GM19324 (cell line): Measurements from ENCODE around the gene UQCC2.

ENCODE experiments used
- ATAC-seq: cut with Tn5 transposase; IDR thresholded peaks from one replicate; pipeline ENCODE4 v1.9.1; 2021; ENCODE audit warnings: mild to moderate bottlenecking, moderate library complexity; ENCODE audit not compliant: unreplicated experiment, low FRiP score

Gene UQCC2

DNA sequence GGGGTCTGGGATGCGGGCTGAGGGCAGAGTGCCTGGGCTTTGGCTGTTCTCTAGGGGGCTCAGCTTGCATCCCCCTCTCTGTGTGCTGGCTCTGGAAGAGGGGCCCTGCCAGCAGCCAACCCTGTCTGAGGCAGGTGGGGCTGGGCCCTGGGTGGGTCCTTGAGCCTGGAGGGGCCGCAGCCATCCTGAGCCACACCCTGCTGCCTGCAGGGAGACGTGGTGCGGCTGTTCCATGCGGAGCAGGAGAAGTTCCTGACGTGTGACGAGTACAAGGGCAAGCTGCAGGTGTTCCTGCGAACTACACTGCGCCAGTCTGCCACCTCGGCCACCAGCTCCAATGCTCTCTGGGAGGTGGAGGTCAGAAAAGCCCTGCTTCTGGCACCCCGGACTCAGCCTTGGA lies 49.2 kb downstream of the UQCC2 start:
- ATAC-seq, result no peak

DNA sequence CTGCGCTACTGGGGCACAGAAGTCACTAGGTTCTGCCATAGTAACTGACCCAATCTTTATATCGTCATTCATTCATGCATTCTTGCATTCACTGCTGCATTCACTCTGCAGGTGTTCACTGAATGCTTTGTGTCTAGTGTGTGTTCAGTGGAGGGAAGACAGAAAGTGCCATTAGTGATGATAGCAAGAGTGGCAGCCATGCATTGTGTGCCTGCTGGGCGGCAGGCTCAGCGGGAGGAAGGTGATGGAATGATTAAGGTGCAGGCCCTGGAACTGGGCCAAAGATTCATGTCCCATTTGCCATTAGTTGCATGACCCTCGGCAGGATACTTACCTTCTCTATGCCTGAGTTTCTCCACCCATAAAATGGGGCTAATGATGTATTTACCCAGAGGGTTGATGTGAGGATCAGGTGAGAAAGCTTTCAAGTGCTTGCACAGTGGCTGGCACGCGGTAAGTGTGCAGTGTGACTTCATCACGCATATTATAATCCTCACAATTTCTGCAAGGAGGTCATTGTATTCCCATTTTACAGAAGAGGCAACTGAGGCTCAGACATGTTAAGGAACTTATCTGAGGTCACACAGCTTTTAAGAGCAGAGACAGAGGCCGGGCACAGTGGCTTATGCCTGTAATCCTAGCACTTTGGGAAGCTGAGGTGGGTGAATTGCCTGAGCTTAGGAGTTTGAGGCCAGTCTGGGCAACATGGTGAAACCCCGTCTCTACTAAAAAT lies 50.2 kb downstream of the UQCC2 start:
- no peak for ATAC-seq

DNA sequence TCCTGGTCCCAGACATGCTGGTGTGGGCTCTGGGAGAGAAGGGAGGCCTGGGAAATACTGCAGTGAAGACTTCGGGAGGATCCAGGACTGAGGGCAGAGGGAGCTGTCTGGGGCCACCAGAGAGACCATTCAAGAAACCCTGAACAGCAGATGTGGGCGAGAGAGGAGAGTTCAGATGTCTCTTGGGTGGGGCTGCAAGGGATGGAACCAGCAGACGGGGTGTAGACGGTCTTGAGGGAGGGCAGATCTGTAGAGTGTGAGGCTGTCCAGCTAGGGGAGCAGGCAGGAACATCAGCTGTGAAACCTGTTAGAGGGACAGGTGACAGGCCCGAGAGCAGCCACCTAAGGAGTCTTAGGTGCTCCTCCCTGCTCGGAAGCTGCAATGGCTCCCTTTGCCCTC lies 51.5 kb downstream of the UQCC2 start:
- ATAC-seq, result no peak

DNA sequence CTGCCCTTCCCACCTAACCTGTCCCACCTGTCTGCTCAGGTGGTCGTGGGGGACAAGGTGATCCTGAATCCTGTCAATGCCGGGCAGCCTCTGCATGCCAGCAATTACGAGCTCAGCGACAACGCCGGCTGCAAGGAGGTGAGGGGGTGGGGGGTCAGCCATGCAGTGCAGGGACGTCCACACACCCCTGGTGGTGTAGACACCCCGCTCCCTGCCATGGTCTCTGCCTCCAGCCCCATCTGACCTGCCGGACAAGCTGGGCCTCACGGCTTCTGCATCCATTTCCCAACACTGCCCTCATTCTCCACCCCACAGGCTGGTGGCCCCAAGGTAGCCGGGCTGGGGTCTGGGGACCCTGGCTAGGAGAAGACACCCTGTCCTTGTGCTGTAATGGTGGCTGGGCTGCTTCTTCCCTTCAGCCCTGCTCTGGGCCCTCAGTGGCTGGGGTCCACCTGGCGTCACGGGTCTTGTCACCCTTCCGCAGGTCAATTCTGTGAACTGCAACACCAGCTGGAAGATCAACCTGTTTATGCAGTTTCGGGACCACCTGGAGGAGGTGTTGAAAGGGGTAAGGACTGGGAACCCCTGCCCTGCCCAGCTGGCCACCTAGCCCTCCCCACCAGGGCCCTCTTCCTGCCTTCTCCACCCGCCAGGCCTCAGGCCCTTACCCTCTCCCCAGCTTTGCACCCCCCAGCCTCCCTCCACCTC lies 52.4 kb downstream of the UQCC2 start:
- ATAC-seq, result no peak

DNA sequence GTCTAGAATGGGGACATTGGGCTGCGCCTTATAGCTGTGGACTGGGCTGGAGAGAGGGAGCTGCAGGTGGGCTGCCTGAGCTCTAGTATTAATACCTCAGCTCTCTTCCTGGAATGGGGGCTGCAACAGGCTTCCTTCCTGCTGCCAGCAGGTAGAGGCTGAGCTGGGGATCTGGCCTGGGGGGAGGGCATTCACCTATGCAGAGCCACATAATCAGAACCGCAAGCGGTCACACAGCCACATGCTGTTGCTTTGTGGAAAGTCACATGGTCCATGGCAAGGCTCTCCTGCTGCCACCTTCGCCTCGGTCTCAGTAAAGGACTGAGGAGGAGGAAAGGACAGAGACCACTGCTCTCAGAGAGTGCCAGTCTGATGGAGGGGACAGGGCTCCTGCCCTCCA lies 54.7 kb downstream of the UQCC2 start:
- ATAC-seq, result no peak

DNA sequence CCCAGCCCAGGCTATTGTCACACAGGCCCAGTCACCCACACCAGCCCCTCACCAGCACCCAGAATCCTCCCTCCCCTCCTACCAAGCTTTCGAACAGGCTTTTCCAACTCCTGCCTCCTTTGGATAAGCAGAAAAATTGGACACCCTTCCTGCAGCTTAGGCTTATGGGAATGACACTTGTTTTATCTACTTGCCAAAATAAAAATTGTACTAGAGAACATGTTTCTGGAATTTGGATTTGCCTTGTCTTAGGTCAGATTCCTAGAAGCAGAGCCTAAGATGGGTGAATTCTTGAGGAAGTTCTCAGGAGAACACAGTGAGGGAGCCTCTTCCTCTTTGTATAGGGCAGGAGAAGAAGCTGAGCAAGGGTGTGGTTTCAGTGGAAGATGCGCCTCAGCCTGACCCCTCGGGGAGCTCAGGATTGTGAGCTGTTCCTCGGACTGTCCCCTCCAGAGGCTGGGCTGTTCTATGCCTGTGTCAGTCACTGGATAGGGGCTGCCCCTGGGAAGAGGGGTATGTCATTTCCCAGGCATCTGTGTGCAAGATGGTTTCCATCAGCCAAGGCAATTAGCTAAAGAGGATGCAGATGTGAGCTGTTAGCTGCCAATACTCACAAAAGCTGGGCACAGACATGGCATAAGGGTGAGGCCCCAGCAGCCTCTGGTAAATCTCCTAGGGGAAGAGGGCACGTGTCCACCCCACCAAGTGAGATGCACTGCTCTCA lies 56.5 kb downstream of the UQCC2 start:
- no peak for ATAC-seq

DNA sequence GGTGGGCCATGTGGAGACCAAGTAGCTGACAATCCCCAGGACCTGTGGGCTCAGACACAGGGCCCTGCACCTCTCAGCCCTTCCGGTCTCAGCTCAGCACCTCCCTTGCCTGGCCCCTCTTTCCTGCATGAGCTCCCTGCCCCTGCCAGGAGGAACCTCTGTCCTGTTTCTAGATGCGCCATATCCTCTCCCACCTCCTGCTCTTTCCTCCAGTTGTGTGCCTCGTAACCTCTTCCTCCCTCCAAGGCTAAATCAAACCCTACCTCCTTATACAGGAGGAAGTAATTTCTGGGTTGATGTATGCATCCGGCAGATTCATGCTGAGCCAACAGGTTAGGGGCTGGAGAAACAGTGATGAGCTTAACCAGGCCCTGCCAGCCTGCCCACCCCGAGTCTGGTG lies 59.5 kb downstream of the UQCC2 start:
- ATAC-seq, result no peak

DNA sequence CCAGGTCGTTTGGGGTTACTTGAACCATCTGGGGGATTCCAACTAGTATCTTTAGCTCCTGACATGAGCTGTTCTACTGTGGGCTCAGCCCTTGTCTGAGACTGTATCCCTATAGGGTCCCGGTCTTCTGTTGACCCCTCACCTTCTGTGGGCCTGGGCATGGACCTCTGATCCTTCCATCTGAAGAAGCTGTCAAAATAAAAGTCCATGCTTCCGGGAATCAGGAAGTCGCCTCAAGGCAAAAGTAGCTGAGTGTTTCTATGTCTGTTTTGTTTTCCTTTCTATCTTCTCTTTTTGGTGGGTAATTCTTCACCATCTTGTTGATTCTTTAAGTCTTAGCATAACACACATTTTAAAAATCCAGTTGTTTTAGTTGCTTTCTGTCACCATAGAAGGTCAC lies 60.1 kb downstream of the UQCC2 start:
- no peak for ATAC-seq
